C1 segment of cervical spinal cord (tissue), 14 donors: Measurements from ENCODE around the gene TRIM44.
"Not testable (repeated sequence)": the region's sequence is repeated elsewhere in the genome, so short reads cannot be mapped to it uniquely, and the experiment has no call there.

Experiments used
- DNase-seq, 14 donors: peaks; one replicate each; lab custom pipeline; 2025; lab: John Stamatoyannopoulos, UW

Gene TRIM44

GRCh38 chr11:35752115-35752514, 89.5 kb downstream of the TRIM44 start:
- DNase-seq = no peak

- DNase-seq = not testable (repeated sequence)
These were observed 91.0 kb downstream of the TRIM44 start for GRCh38 chr11:35753573-35753972.

GRCh38 chr11:35759951-35760350, 97.4 kb downstream of the TRIM44 start:
- DNase-seq = not testable (repeated sequence)

GRCh38 chr11:35761899-35762298, 99.3 kb downstream of the TRIM44 start:
- peak in 1 of 14 donors; percentile 3 for DNase-seq

- DNase-seq = no peak
These were observed 100.7 kb downstream of the TRIM44 start for GRCh38 chr11:35763301-35763700.

- DNase-seq = no peak
These were observed 101.2 kb downstream of the TRIM44 start for GRCh38 chr11:35763765-35764164.

- no peak for DNase-seq
These were observed 101.8 kb downstream of the TRIM44 start for GRCh38 chr11:35764417-35764816.

GRCh38 chr11:35765211-35765610, 102.6 kb downstream of the TRIM44 start:
- no peak for DNase-seq

- no peak for DNase-seq
These were observed 104.1 kb downstream of the TRIM44 start for GRCh38 chr11:35766651-35767050.

- not testable (repeated sequence) for DNase-seq
These were observed 107.8 kb downstream of the TRIM44 start for GRCh38 chr11:35770425-35770824.

GRCh38 chr11:35771722-35772121, 109.1 kb downstream of the TRIM44 start:
- DNase-seq = no peak

- DNase-seq = not testable (repeated sequence)
These were observed 114.7 kb downstream of the TRIM44 start for GRCh38 chr11:35777241-35777640.

GRCh38 chr11:35778943-35779342, 116.4 kb downstream of the TRIM44 start:
- DNase-seq = not testable (repeated sequence)

GRCh38 chr11:35779409-35779808, 116.8 kb downstream of the TRIM44 start:
- DNase-seq = no peak

GRCh38 chr11:35780951-35781860, 118.6 kb downstream of the TRIM44 start:
- no peak for DNase-seq

- DNase-seq = no peak
These were observed 119.4 kb downstream of the TRIM44 start for GRCh38 chr11:35781861-35782470.

- DNase-seq = no peak
These were observed 121.2 kb downstream of the TRIM44 start for GRCh38 chr11:35783809-35784208.

GRCh38 chr11:35784699-35785098, 122.1 kb downstream of the TRIM44 start:
- no peak for DNase-seq

- no peak for DNase-seq
These were observed 123.0 kb downstream of the TRIM44 start for GRCh38 chr11:35785287-35786167.

GRCh38 chr11:35786188-35786587, 123.6 kb downstream of the TRIM44 start:
- DNase-seq = no peak

- DNase-seq = peak in 1 of 14 donors; percentile 28
These were observed 124.5 kb downstream of the TRIM44 start for GRCh38 chr11:35787013-35787504.

- DNase-seq = peak in 1 of 14 donors; percentile 34
These were observed 125.1 kb downstream of the TRIM44 start for GRCh38 chr11:35787626-35788025.
